Activated T-cell treated with anti-CD3 and anti-CD28 coated beads for 1 hour (primary cell): ENCODE measurements around the gene NELL2.
"Not testable (repeated sequence)": the region's sequence is repeated elsewhere in the genome, so short reads cannot be mapped to it uniquely, and the experiment has no call there.

Experiments used
- DNase-seq: peaks from one replicate; pipeline ENCODE4 v3.0.0-alpha.2; 2020; ENCODE audit warnings: low read depth

Gene NELL2

DNA sequence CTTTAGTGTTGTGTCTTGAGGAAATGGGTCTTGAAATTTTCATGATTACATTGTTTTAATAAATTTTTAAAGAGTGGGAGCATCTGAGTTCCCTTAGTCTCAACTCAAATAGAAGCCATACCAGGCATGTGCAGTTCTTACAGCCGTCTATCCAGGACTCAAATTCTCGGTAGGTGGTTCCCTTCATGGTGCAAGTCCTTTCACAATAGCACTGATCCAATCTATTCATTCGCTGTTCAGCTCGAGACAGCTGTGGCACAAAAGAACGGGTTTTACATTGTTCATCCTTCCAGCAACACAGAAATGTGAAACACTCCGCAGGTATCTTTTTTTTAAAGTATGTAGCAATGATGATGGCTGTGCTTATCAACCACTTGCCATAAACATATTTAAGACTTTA, 100.2 kb downstream of the NELL2 start:
- DNase-seq: no peak

DNA sequence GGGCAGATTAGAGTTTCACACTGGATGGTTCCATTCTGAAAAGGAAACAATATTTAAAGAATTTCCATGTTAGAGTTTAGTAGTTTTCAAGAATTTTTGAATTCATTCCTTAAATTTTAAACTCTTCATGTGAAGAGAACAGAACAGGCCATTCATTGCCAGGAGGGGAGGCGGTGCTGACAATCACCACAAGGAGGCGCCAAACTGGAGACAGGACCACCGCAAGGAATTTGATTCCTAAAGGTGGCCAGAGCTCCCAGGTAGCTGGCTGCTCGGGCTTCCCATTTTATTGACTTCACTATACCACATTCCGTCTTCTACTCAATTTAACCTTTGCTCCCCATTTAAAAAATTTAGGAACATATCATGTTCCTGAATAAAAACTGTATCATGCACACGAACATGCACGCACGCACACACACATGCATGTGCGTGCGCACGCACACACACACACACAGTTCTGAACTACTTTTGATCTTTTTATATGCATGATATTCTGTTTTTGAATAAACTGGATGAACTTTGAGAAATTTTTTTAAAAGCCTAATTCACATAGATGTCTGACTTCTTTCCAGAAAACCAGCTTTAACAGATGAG, 101.2 kb downstream of the NELL2 start:
- DNase-seq: peak; percentile 55

- no peak for DNase-seq
Measured at GRCh38 chr12:44771485-44772021, 104.6 kb downstream of the NELL2 start.

DNA sequence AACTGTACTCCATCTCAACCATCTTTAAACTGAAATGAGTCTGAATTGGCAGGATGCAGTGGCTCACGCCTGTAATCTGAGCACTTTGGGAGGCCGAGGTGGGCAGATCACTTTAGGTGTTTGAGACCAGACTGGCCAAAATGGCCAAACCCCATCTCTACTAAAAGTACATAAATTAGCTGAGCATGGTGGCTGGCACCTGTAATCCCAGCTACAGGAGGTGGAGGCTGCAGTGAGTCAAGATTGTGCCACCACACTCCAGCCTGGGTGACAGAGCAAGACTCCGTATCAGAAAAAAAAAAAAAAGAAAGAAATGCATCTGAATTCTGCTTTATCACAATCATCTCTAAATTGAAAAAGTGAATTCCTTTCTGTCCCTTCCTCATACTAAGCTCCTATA, 110.3 kb downstream of the NELL2 start:
- DNase-seq: no peak

GRCh38 chr12:44763021-44763420, 113.1 kb downstream of the NELL2 start:
- DNase-seq: no peak

DNA sequence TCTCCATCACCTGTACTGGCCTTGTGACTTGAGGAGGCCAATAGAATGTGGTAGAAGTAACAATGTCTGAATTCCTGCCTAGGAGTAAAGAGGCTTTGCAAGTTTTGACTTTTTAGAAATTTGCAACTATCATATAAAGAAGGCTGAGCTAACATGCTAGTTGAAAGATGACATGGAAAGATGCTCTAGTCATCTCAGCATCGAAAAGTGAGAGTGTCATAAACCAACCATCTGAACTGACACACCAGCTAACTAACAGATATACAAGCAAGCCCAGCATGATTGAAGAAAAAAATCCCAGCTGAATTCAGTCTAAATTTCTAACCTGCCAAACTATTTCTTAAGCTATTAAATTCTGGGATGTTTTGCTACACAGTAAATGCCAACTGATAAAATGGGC, 116.8 kb downstream of the NELL2 start:
- no peak for DNase-seq

GRCh38 chr12:44750468-44750867, 125.6 kb downstream of the NELL2 start:
- DNase-seq: no peak

DNA sequence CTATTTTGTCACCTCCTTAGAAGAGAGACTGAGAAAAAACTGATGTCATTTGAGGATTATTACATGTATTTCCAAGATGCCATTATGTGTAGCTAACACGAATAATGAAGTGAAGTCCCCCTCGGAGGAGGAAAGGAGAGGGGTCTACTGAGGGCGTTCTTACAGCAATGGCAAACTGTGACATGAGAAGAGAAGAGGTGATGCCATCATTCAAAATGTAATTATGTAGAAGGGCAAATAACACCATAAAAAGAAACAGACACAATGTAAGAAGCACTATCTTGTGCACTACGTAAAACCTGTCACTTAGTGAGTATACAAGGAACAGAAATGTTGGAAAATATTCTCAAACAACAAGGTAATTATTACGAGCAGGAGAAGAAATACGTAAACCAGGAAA, 126.5 kb downstream of the NELL2 start:
- no peak for DNase-seq

GRCh38 chr12:44748950-44749468, 127.1 kb downstream of the NELL2 start:
- DNase-seq: no peak

GRCh38 chr12:44741292-44741980, 134.7 kb downstream of the NELL2 start:
- not testable (repeated sequence) for DNase-seq

DNA sequence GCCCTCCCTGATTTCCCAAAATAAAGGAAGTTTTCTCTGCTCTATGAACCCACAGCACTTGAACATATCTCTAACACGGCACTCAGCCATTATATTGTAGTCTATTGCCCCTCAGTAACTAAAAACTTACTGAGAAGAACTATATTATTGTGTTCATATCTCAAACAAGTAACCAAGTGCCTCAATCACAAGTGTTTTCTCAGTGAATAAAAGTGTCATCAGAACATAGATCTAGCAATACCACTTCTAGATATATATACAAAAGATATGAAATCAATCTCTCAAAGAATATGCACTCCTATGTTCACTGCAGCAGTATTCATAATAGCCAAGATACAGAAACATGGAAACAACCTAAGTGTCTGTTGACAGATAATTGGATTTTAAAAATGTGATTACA, 138.1 kb downstream of the NELL2 start:
- no peak for DNase-seq

DNA sequence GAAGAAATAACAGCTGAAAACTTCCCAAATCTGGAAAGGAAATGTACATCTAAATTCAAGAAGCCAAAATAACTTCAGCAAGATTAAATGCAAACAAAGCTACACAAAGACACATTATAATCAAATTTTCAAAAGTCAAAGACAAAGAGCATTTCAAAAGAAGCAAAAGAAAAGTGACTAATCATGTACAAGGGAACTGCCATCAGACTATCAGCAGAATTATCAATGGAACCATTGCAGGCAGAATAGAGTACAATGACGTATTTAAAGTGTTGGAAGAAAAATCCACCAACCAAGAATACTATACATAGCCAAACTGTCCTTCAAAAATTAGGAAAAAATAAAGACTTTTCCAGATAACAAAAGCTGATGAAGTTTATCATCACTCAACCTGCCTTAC, 147.5 kb downstream of the NELL2 start:
- no peak for DNase-seq

GRCh38 chr12:44720265-44720664, 155.8 kb downstream of the NELL2 start:
- no peak for DNase-seq

- DNase-seq: no peak
Measured at GRCh38 chr12:44717612-44718011, 158.5 kb downstream of the NELL2 start.

DNA sequence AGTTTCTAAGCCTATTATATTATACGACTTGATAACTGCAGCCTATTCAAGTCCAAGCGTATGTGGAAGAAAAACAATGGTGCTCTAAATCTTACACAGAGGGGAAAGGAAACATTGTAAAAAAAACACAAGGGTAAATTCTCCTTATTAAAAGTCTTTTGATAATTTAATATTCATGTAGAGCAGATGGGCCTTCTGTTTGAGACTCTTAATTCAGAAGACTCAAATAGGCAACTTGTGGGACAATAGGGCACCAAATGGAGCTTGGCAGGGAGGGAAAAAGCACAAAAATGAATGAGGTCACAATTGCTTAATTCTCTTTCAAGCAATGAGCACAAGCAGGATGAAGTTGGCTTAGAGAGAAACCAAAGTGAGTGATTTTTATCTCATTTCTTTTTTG, 159.4 kb downstream of the NELL2 start:
- no peak for DNase-seq

DNA sequence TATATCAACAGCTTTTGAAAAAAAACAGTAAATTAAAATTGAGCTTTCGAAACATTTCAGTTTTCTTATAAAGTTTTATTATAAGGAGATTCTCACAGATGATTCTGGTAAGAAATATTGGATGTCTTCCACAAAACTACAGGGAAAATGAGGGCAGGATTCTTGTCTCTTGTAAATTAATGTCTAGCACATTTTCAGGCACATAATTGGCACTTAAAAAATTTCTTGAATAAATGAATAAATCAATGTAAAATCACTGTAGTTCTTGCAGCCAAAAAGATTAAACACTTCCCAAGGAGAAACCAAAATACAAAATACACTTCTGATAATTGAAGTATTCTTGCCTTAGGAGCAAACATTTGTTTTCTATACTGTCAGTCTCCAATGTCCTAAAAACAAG, 164.4 kb downstream of the NELL2 start:
- DNase-seq: no peak

DNA sequence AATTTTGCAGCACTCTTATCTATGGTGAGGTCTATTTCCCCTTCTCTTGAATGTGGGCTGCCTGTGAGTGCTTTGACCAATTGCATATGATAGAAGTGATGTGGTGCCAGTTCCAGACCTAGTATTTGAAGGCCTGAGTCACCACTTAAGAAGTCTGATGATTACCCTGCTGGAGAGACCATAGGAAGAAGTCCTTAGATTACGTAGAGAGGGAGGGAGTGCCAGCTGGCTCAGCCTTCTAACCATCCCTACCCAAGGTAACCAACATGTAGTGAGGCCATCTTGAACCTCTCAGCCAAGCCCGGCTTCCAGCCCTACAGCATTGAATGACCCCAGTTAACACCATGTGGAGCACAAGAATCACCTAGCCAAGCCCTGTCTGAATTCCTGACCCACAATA, 166.9 kb downstream of the NELL2 start:
- no peak for DNase-seq

- no peak for DNase-seq
Measured at GRCh38 chr12:44708218-44708617, 167.9 kb downstream of the NELL2 start.

DNA sequence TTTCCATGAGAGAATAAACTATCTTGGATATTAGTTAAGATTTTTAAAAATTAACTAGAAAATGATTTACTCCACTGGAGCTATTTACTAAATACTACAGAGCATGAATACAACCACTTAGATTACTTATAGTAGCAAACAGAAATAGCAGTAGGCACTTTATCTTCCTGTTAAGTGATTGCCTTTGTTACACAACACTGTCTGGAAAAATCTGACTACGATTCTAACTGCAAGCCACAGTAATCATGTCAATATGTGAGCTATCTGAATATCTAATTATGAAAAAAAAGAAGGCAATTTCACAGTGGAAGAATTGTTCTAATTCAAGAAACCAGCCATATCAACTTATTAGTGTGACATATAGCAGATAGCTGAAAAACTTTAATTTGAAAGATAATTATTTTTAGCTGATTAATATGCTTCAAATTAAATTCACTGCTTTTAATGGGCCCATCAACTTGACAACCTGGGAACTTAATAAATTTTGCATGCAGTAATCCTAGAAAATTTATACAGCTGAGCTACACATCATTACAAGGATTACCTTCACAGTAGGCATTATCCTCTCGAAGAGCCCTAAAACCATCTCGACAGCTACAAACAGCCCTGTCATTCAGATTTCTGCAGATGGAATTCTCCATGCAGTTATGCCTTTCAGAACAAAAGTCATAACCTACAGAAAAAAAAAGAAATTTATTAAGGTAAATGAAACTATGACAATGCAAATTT, 172.8 kb downstream of the NELL2 start:
- DNase-seq: no peak

GRCh38 chr12:44697511-44697910, 178.6 kb downstream of the NELL2 start:
- no peak for DNase-seq

- DNase-seq: no peak
Measured at GRCh38 chr12:44696542-44696941, 179.6 kb downstream of the NELL2 start.

GRCh38 chr12:44694017-44694416, 182.1 kb downstream of the NELL2 start:
- no peak for DNase-seq

DNA sequence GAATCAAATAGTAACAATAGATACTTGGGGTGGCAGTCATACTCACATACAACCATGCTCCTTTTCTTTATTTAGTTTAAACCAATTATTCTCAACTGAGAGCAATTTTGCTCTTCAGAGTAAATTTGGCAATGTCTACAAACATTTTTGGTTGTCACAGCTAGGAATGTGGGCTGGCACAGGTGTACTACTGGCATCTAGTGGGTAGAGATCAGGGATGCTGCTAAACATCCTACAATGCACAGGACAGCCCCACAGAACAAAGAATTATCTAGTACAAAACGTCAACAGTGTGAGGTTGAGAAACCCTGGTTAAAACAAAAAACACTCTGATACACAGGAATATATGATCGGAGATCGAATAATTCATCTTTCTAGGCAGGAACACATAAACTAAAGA, 186.5 kb downstream of the NELL2 start:
- DNase-seq: no peak
